ENCODE results near the gene BNIP5. TPM values are rescaled to one million over a fixed set of nuclear protein-coding genes. Genes with fewer than 3 reads are reported as not detected.
A peak's percentile ranks its signal among the peaks of the same experiment; 100 is the strongest.

The BNIP5 gene
- total RNA-seq, 1 experiment from 2014 or later = not detected

DNA sequence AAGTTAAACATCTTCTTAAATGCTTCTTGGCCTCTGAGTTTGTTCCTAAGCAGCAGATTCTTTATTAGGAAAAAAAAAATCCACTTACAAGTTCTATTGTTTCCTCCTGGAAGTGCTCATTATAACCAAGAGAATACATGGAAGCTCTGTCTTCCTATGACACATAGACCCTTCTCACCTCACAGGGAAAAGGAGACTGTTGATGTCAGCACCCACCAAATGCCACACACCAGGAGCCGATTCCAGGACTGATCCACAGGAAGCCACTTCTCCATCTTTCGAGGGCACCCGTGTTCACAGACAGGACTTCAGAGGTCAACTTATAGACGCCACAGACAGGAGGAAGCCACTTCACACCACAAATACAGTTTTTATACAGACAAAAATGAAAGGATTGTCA is 13.4 kb upstream of the BNIP5 start:
- intact Hi-C loops (cut with micrococcal nuclease; ENCODE audit: unreplicated experiment) = no loop called here
- ChIA-PET CTCF (interaction anchor here (1.0 kb wide), 1 partner anchor 9 kb away, joined by 6 read pairs; no protein-coding TSS in a partner anchor), POLR2A (ENCODE audit: unreplicated experiment) (interaction anchor here (0.6 kb wide), 1 partner anchor 227 kb away, joined by 3 read pairs; no protein-coding TSS in a partner anchor)
- no peaks in the 10 kb centered on the region for H3K36me3 ChIP-seq (ENCODE audit: low read depth)
- peaks cover 11% of the 10 kb centered on the region for H3F3A ChIP-seq (ENCODE audit: insufficient read depth, low read depth)
- no peaks in the 10 kb centered on the region for H3K27me3 ChIP-seq (ENCODE audit: insufficient read depth, low read depth)
- DNase-seq = no peak
- H3K4me1 ChIP-seq (replicated peaks; ENCODE audit: insufficient read depth) = peaks cover 28% of the 10 kb centered on the region
- H3K9me3 ChIP-seq (ENCODE audit: insufficient read depth, low read depth) = peaks cover 3% of the 10 kb centered on the region; the same call in 1 of the 2 replicates
- H3K9me2 ChIP-seq (ENCODE audit: insufficient read depth) = no peaks in the 10 kb centered on the region
- no peaks in the 10 kb centered on the region for H4K20me1 ChIP-seq (ENCODE audit: insufficient read depth)
- TF ChIP-seq, protein P1, sequence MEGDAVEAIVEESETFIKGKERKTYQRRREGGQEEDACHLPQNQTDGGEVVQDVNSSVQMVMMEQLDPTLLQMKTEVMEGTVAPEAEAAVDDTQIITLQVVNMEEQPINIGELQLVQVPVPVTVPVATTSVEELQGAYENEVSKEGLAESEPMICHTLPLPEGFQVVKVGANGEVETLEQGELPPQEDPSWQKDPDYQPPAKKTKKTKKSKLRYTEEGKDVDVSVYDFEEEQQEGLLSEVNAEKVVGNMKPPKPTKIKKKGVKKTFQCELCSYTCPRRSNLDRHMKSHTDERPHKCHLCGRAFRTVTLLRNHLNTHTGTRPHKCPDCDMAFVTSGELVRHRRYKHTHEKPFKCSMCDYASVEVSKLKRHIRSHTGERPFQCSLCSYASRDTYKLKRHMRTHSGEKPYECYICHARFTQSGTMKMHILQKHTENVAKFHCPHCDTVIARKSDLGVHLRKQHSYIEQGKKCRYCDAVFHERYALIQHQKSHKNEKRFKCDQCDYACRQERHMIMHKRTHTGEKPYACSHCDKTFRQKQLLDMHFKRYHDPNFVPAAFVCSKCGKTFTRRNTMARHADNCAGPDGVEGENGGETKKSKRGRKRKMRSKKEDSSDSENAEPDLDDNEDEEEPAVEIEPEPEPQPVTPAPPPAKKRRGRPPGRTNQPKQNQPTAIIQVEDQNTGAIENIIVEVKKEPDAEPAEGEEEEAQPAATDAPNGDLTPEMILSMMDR (conservative IDR thresholded peaks at IDR 0.05) = no peak
- TF ChIP-seq EZH2 (IDR thresholded peaks at IDR 0.05; ENCODE audit: low read depth) = no peak
- no peak overlapping the region for H2AFZ ChIP-seq
- H3K79me2 ChIP-seq (ENCODE audit: low read depth) = no peaks in the 10 kb centered on the region
- peak overlapping the region; percentile 52 for H3K4me2 ChIP-seq
- H3K4me3 ChIP-seq = no peak overlapping the region
- H3K27ac ChIP-seq = peak overlapping the region; percentile 32; the same call in 1 of the 2 replicates
- no TSS peak for BruUV-seq (replicated peaks)

DNA sequence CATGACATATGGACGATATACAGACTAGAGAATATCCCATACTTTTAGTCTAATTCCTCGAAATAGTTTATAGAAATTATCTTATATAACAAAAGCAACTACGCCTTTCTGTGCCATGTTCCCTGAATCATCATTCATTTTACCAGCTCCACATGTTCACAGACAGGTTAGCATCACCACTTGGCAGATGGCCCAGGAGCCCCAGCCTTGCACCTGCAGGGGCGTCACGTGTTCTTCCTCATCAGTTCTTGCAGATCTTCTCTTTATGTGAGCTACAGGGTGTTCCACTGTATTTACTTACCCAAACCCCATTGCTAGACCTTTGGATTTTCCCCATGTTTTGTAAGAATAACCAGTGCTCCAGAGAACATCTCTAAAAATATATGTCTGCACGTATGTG is 12.6 kb upstream of the BNIP5 start:
- Histone ChIP-seq H3F3A (ENCODE audit: insufficient read depth, low read depth) (peaks cover 11% of the 10 kb centered on the region), H2AFZ (no peak overlapping the region), H3K79me2 (ENCODE audit: low read depth) (no peaks in the 10 kb centered on the region), H3K9me2 (ENCODE audit: insufficient read depth) (no peaks in the 10 kb centered on the region), H3K9me3 (ENCODE audit: insufficient read depth, low read depth) (peaks cover 3% of the 10 kb centered on the region; the same call in 1 of the 2 replicates), H3K27ac (no peak overlapping the region), H4K20me1 (ENCODE audit: insufficient read depth) (no peaks in the 10 kb centered on the region), H3K27me3 (ENCODE audit: insufficient read depth, low read depth) (no peaks in the 10 kb centered on the region), H3K4me2 (no peak overlapping the region), H3K4me3 (no peak overlapping the region), H3K4me1 (replicated peaks; ENCODE audit: insufficient read depth) (peaks cover 28% of the 10 kb centered on the region), H3K36me3 (ENCODE audit: low read depth) (no peaks in the 10 kb centered on the region)
- DNase-seq = no peak
- CTCF ChIA-PET = interaction anchor here (0.5 kb wide), 1 partner anchor 267 kb away, joined by 15 read pairs; no protein-coding TSS in a partner anchor
- no TSS peak for BruUV-seq (replicated peaks)
- intact Hi-C loops (cut with micrococcal nuclease; ENCODE audit: unreplicated experiment) = no loop called here
- TF ChIP-seq, protein P1 (conservative IDR thresholded peaks at IDR 0.05) = no peak
- no peak for TF ChIP-seq EZH2 (IDR thresholded peaks at IDR 0.05; ENCODE audit: low read depth)
- POLR2A ChIA-PET (ENCODE audit: unreplicated experiment) = no interaction called here

DNA sequence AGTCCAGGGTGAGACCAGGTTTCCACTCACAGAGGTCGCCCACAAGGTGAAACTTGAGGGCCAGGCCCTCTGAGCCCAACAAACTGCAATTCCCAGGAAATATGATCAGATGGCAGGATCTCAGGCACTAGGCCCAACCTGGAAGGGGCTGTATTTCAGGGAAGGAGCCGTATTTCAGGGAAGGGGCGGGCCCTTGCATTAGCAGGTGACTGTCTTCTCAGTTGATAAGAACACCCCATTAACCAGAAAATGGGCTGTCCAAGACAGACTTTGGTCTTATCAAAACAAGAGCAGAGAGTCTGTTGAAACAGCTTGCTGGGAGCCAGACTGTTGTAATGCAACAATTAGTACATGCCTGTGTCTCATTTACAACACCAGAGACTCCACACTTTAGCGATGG is 10.9 kb upstream of the BNIP5 start:
- Histone ChIP-seq H3K36me3 (ENCODE audit: low read depth) (no peaks in the 10 kb centered on the region), H4K20me1 (ENCODE audit: insufficient read depth) (no peaks in the 10 kb centered on the region), H3K4me3 (no peak overlapping the region), H3K9me2 (ENCODE audit: insufficient read depth) (no peaks in the 10 kb centered on the region), H3F3A (ENCODE audit: insufficient read depth, low read depth) (peaks cover 11% of the 10 kb centered on the region; the same call in 1 of the 2 replicates), H3K79me2 (ENCODE audit: low read depth) (no peaks in the 10 kb centered on the region), H3K9me3 (ENCODE audit: insufficient read depth, low read depth) (no peaks in the 10 kb centered on the region), H3K4me2 (no peak overlapping the region), H3K27me3 (ENCODE audit: insufficient read depth, low read depth) (no peaks in the 10 kb centered on the region), H2AFZ (no peak overlapping the region), H3K27ac (no peak overlapping the region), H3K4me1 (replicated peaks; ENCODE audit: insufficient read depth) (peaks cover 19% of the 10 kb centered on the region)
- ChIA-PET CTCF (no interaction called here), POLR2A (ENCODE audit: unreplicated experiment) (no interaction called here)
- BruUV-seq (replicated peaks) = no TSS peak
- TF ChIP-seq EZH2 (IDR thresholded peaks at IDR 0.05; ENCODE audit: low read depth) = no peak
- TF ChIP-seq, protein P1 (conservative IDR thresholded peaks at IDR 0.05) = no peak
- intact Hi-C loops (cut with micrococcal nuclease; ENCODE audit: unreplicated experiment) = no loop called here
- DNase-seq = no peak

Data from PC-9 (cell line).